Skeletal muscle satellite cell (primary cell): ENCODE data around the gene KIF18B.
A peak's percentile ranks its signal among the peaks of the same experiment; 100 is the strongest.

Source experiments
- H3K27me3 ChIP-seq: 2 replicates; pipeline ENCODE4 v1.7.0; 2013; ENCODE audit warnings: low read length; ENCODE audit not compliant: control insufficient read depth, insufficient read depth
- H3K36me3 ChIP-seq: 2 replicates; pipeline ENCODE4 v1.7.0; 2013; ENCODE audit warnings: mild to moderate bottlenecking, control low read depth, low read length; ENCODE audit not compliant: insufficient read depth
- H3K4me1 ChIP-seq: 2 replicates; pipeline ENCODE4 v1.7.0; 2013; ENCODE audit warnings: low read length; ENCODE audit not compliant: control insufficient read depth, insufficient read depth
- H3K4me2 ChIP-seq: 2 replicates; pipeline ENCODE4 v1.7.0; 2013; ENCODE audit warnings: mild to moderate bottlenecking, low read length
- H3K4me3 ChIP-seq: 2 replicates; pipeline ENCODE4 v1.7.0; 2013; ENCODE audit warnings: low read length
- H3K9ac ChIP-seq: 2 replicates; pipeline ENCODE4 v1.7.0; 2013; ENCODE audit warnings: mild to moderate bottlenecking, low read depth, low read length, moderate library complexity
- H3K9me3 ChIP-seq: replicated peaks from 2 replicates; pipeline ENCODE4 v1.7.0; 2013; ENCODE audit warnings: mild to moderate bottlenecking, control low read depth, low read length

Gene KIF18B

DNA sequence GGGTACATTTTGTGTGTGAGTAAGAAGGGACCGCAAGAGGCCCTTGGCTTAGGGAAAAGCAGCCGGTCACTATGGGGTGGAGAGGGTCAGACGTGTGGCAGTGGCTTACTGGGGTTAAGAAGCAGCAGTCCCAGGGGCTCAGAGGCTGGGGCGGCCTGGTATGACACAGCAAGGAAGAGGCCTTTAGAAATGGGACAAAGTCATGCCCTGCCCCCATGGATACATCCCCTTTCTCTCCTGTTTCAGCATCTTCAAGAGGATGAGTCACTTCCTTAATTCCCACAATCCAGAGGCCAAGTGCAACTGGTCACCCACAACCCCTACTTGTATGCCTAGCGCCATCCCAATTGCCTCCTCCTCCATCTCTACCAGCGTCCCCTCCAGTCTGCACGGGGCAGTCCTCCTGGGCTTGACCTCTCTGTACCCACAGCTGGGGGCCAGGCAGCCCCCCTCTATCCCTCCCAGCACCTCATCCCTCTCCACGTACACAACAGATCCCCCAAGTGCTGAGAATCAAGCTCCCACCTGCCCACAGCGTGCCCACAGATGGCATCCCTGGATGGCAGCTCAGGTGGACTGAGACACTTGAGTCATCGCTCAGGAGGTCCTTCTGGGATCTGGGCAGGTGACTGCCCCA lies 41.4 kb downstream of the KIF18B start:
- Histone ChIP-seq H3K4me2 (peak overlapping the region; percentile 51), H3K27me3 (no peaks in the 10 kb centered on the region), H3K4me3 (peak overlapping the region; percentile 8), H3K9ac (peak overlapping the region; percentile 63), H3K4me1 (peaks cover 38% of the 10 kb centered on the region), H3K9me3 (no peaks in the 10 kb centered on the region), H3K36me3 (no peaks in the 10 kb centered on the region)

GRCh38 chr17:44905006-44906000 lies 42.3 kb downstream of the KIF18B start:
- no peaks in the 10 kb centered on the region for H3K9me3 ChIP-seq
- H3K27me3 ChIP-seq, result no peaks in the 10 kb centered on the region
- H3K36me3 ChIP-seq, result no peaks in the 10 kb centered on the region
- H3K9ac ChIP-seq, result peak overlapping the region; percentile 63
- no peak overlapping the region for H3K4me3 ChIP-seq
- peaks cover 46% of the 10 kb centered on the region for H3K4me1 ChIP-seq
- peak overlapping the region; percentile 51 for H3K4me2 ChIP-seq

GRCh38 chr17:44904001-44904984 lies 43.3 kb downstream of the KIF18B start:
- no peaks in the 10 kb centered on the region for H3K27me3 ChIP-seq
- no peak overlapping the region for H3K9ac ChIP-seq
- no peaks in the 10 kb centered on the region for H3K9me3 ChIP-seq
- no peaks in the 10 kb centered on the region for H3K36me3 ChIP-seq
- H3K4me2 ChIP-seq, result no peak overlapping the region
- peaks cover 50% of the 10 kb centered on the region for H3K4me1 ChIP-seq
- no peak overlapping the region for H3K4me3 ChIP-seq

DNA sequence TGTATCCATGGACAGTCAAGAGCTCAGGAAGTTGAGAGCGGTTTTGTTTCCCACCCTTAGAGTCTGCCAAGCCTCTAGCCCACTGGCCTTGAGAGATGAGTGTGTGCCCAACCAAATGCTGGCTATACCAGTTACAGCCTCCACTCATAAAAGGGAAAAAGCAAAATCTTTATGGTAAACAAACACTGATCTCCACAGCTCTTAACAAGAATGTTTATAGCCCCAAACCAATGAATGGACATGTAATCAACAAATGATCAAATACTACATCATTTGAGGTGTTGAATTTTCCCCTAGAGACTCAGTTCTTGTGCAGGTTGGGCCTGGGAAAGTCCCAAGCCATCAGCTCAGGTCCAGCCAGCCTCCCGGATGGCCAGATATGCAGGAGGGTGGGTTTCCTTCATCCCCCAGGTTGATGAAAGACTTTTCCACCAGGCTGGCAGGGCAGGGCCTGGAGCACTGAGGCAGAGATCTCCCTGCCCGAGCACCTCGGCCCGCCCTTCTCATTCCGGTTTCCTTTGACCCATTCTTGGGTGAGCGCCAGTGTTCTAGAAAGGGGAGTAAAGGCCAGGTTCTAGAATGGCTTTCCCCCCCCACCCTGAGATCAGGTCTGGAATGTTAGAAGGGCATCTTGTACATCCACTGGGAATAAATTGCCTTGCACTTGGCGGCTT lies 44.4 kb downstream of the KIF18B start:
- Histone ChIP-seq H3K4me1 (peaks cover 50% of the 10 kb centered on the region), H3K36me3 (no peaks in the 10 kb centered on the region), H3K27me3 (no peaks in the 10 kb centered on the region), H3K9ac (no peak overlapping the region), H3K4me2 (no peak overlapping the region), H3K9me3 (no peaks in the 10 kb centered on the region), H3K4me3 (no peak overlapping the region)

GRCh38 chr17:44902135-44902760 lies 45.3 kb downstream of the KIF18B start:
- H3K4me3 ChIP-seq, result no peak overlapping the region
- no peaks in the 10 kb centered on the region for H3K36me3 ChIP-seq
- H3K4me2 ChIP-seq, result peak overlapping the region; percentile 50
- no peaks in the 10 kb centered on the region for H3K27me3 ChIP-seq
- no peak overlapping the region for H3K9ac ChIP-seq
- H3K4me1 ChIP-seq, result peaks cover 53% of the 10 kb centered on the region
- H3K9me3 ChIP-seq, result no peaks in the 10 kb centered on the region

- Histone ChIP-seq H3K4me2 (peak overlapping the region; percentile 50), H3K4me3 (peak overlapping the region; percentile 0), H3K9ac (no peak overlapping the region), H3K36me3 (no peaks in the 10 kb centered on the region), H3K4me1 (peaks cover 50% of the 10 kb centered on the region), H3K9me3 (no peaks in the 10 kb centered on the region), H3K27me3 (no peaks in the 10 kb centered on the region)
These were observed 46.1 kb downstream of the KIF18B start for GRCh38 chr17:44901411-44901921.

DNA sequence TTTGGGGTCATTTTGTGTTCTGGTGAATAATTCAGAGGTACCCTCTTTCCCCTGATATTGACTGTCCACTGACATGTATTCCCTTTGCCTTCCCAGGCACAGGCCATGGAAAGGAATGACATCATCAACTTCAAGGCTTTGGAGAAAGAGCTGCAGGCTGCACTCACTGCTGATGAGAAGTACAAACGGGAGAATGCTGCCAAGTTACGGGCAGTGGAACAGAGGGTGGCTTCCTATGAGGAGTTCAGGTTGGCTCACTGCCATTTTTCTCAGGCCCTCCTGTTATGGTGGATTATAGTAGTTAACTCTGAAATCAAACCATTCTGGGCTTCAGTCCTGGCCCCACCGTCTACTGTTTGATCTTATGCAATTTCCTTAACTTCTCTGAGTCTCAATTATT lies 46.7 kb downstream of the KIF18B start:
- H3K27me3 ChIP-seq, result no peaks in the 10 kb centered on the region
- peak overlapping the region; percentile 50 for H3K4me2 ChIP-seq
- peaks cover 3% of the 10 kb centered on the region for H3K36me3 ChIP-seq
- H3K4me1 ChIP-seq, result peaks cover 44% of the 10 kb centered on the region
- peak overlapping the region; percentile 0 for H3K4me3 ChIP-seq
- H3K9me3 ChIP-seq, result no peaks in the 10 kb centered on the region
- H3K9ac ChIP-seq, result no peak overlapping the region

DNA sequence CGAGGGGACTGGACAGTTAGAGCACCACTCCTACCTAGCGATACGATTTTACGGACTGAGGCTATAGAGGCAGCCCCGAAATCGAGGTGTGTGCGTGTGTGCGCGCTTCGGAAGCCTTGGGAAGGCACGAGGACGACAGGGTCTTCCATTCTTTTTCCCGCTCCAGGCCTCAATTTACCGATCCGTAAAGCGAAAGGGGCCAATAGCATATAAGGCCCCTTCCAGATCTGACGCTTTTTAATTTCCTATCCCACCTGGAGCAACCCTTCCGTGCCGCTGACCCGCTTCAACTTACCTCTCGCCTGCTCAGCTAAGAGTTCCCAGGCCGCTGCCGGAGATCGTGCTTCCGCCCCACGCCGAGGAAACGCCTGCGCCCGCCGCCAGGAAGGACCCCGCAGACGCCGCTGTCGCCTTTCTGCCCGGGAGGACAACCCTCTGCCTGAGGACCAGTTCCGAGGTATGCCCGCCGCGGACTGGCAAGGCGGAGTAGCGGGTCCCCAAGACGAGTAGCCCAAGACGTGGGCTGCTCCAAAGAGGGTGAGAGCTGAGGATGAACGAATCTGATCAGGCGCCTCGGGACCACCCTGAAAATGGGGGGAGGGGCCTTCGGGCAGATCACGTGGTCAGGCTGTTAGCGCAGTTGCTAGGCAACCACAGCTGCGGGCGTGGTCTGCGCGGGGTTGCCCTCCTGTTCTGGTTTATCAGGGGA lies 48.3 kb downstream of the KIF18B start, which contains the start of gene EFTUD2:
Gene EFTUD2 (minus strand): TSS at position 372 of the 709 bp plus-strand sequence. CDS start 4,924 bp downstream, outside the sequence.
- Histone ChIP-seq H3K9ac (peak within 1 kb of the TSS; percentile 94), H3K9me3 (no peaks in the 10 kb centered on the region), H3K36me3 (peaks cover 11% of the 10 kb centered on the region), H3K4me3 (peak within 1 kb of the TSS; percentile 85), H3K4me2 (peak within 1 kb of the TSS; percentile 81), H3K27me3 (no peaks in the 10 kb centered on the region), H3K4me1 (peaks cover 34% of the 10 kb centered on the region)

- peak overlapping the region; percentile 94 for H3K9ac ChIP-seq
- no peaks in the 10 kb centered on the region for H3K9me3 ChIP-seq
- H3K4me1 ChIP-seq, result peaks cover 34% of the 10 kb centered on the region
- H3K36me3 ChIP-seq, result peaks cover 13% of the 10 kb centered on the region
- peak overlapping the region; percentile 81 for H3K4me2 ChIP-seq
- no peaks in the 10 kb centered on the region for H3K27me3 ChIP-seq
- peak overlapping the region; percentile 85 for H3K4me3 ChIP-seq
These were observed 48.9 kb downstream of the KIF18B start for GRCh38 chr17:44898768-44899073.

GRCh38 chr17:44894642-44895041 lies 52.9 kb downstream of the KIF18B start:
- H3K27me3 ChIP-seq, result no peaks in the 10 kb centered on the region
- no peak overlapping the region for H3K4me3 ChIP-seq
- H3K36me3 ChIP-seq, result peaks cover 25% of the 10 kb centered on the region
- no peak overlapping the region for H3K9ac ChIP-seq
- no peak overlapping the region for H3K4me2 ChIP-seq
- H3K4me1 ChIP-seq, result peaks cover 8% of the 10 kb centered on the region
- H3K9me3 ChIP-seq, result no peaks in the 10 kb centered on the region
